H7 (cell line): ENCODE results near the gene PLA2G4E. TPM values are rescaled to one million over a fixed set of nuclear protein-coding genes. Genes with fewer than 3 reads are reported as not detected.

ENCODE experiments used
- DNase-seq: peaks from one replicate; pipeline ENCODE4 v3.0.0; 2012
- H3K27me3 ChIP-seq: 2 replicates; pipeline ENCODE4 v1.6.0; 2011; ENCODE audit warnings: mild to moderate bottlenecking, low read length; ENCODE audit not compliant: control insufficient read depth, insufficient read depth
- H3K36me3 ChIP-seq: replicated peaks from 2 replicates; pipeline ENCODE4 v1.5.1; 2011; ENCODE audit warnings: low read length; ENCODE audit not compliant: control insufficient read depth, insufficient read depth
- H3K4me3 ChIP-seq: 2 replicates; pipeline ENCODE4 v1.5.1; 2011; ENCODE audit warnings: low read depth, mild to moderate bottlenecking, control low read depth, low read length, moderate library complexity; ENCODE audit not compliant: insufficient read depth
- total RNA-seq: library from RNA; depleted of rRNA; stranded (reverse); fragments of >200 nt; shearing (Covaris generic); gene quantifications from 2 replicates; pipeline ENCODE4 v1.2.3, GENCODE V29; 2014

The PLA2G4E gene
- total RNA-seq, 1 experiment from 2014 or later = not detected

DNA sequence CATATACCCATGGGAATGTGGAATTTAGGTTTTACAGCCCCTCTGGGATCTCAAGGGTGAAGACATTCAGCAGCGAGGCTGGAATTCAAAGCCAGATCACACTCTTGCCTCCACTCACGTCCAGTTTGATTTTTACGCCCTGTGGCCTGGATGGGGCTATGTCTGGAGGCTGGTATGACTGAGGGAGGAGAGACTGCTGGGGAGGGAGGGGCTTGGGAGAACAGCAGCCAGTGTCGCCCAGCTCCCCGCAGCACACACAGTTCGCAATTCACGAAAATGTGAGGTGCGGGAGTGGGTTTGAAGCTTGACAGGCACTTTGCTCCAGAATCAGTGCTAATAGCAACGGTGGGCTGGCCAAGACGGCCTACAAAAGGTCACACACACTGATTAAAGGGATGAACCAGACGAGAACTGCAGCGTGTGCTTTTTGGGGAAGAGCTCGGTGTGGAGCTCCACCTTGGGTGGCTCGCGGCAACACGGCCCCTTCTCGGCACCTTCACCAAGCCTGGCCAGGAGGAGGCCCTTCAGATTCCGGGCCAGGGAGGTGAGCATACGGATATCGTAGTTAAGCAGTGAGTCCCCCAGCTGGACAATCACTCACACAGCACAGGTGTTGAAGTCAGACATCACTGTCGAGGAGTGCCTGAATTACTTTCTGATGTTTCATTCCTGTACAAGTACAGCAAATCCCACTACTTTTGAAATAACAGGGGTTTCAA lies 64.9 kb downstream of the PLA2G4E start:
- no peaks in the 10 kb centered on the region for H3K27me3 ChIP-seq
- DNase-seq = peak; percentile 80
- H3K4me3 ChIP-seq = no peak overlapping the region
- peaks cover 15% of the 10 kb centered on the region for H3K36me3 ChIP-seq

- no peaks in the 10 kb centered on the region for H3K27me3 ChIP-seq
- H3K36me3 ChIP-seq = peaks cover 16% of the 10 kb centered on the region
- no peak overlapping the region for H3K4me3 ChIP-seq
- no peak for DNase-seq
Observed at GRCh38 chr15:41955100-41955499, 65.7 kb downstream of the PLA2G4E start.

- no peak for DNase-seq
- H3K4me3 ChIP-seq = no peak overlapping the region
- H3K36me3 ChIP-seq = peaks cover 16% of the 10 kb centered on the region
- H3K27me3 ChIP-seq = no peaks in the 10 kb centered on the region
Observed at GRCh38 chr15:41954036-41954435, 66.8 kb downstream of the PLA2G4E start.

- peaks cover 16% of the 10 kb centered on the region for H3K36me3 ChIP-seq
- no peak for DNase-seq
- H3K27me3 ChIP-seq = no peaks in the 10 kb centered on the region
- no peak overlapping the region for H3K4me3 ChIP-seq
Observed at GRCh38 chr15:41952013-41952563, 68.8 kb downstream of the PLA2G4E start.

DNA sequence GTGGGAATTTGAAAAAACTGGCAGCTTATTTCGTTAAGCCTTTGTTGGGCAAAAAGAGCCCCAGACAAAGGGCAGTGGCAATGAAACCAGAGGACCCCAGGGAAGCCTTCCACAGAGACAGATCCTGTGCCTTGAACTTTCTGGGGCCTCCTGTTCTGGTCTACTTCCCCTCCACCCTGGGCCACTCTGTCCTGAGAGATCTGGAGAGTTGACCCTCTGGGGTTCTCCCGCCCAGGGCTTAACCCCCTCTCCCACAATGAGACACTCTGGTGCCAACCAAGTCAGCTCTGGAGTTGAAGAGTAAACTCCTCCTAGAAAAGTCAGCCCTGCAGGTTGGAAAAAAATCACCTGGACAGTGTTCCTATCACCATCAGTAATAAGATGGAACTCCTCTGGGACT lies 69.3 kb downstream of the PLA2G4E start:
- H3K36me3 ChIP-seq = peaks cover 16% of the 10 kb centered on the region
- no peak for DNase-seq
- no peaks in the 10 kb centered on the region for H3K27me3 ChIP-seq
- no peak overlapping the region for H3K4me3 ChIP-seq

GRCh38 chr15:41950489-41950888 lies 70.4 kb downstream of the PLA2G4E start:
- Histone ChIP-seq H3K4me3 (no peak overlapping the region), H3K36me3 (peaks cover 16% of the 10 kb centered on the region), H3K27me3 (no peaks in the 10 kb centered on the region)
- DNase-seq = no peak

DNA sequence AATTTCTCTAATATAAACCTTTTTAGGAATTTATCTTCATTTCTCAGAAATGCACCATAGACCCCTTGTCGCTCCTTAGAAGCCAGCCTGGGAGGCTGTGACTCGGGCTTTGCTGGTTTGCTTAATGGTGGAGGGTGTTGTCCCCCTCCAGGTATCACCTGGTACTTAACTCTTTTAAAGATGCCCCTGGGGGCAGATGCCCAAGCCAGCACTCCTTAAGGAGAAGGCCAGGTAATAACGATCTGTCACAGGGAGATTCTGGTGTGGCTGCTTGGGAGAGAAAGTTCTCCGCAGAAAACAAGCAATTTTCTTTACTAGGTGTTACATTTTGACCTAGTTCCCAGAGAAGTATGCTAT lies 70.7 kb downstream of the PLA2G4E start:
- peaks cover 16% of the 10 kb centered on the region for H3K36me3 ChIP-seq
- no peak overlapping the region for H3K4me3 ChIP-seq
- no peak for DNase-seq
- H3K27me3 ChIP-seq = no peaks in the 10 kb centered on the region

DNA sequence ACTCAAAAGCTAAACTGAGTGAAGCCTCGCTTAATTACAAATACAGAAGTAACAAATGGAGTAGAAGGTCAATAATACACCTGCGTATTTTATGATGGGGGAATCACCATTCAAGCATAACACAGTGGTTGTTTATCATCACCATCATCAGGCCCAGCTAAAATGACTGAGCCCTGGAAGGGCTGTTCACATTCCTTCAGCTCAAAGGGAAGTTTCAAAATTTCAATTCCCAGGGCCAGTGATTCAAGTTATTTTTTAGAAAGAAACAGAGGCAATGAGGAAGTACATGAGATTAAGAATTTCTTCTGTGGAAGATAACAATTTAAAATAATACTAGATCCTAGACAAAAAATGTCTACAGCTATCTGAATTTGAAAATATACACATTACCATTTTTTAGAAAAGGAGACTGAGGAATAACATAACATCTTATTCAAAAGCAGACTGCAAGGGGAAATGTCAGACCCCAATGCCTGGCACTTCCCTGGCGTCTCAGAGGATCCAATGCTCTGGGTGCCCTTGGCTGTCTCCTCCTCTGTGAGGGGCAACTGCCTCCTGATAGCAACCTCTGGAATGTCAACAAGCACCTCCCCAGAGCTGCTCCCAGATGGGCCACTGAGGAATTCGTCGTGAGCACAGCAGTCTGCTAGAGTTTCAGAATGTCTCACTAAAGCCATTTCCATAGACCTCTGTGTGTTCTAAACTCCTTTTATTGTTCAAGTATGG lies 71.3 kb downstream of the PLA2G4E start:
- Histone ChIP-seq H3K36me3 (peaks cover 16% of the 10 kb centered on the region), H3K4me3 (no peak overlapping the region), H3K27me3 (no peaks in the 10 kb centered on the region)
- no peak for DNase-seq

DNA sequence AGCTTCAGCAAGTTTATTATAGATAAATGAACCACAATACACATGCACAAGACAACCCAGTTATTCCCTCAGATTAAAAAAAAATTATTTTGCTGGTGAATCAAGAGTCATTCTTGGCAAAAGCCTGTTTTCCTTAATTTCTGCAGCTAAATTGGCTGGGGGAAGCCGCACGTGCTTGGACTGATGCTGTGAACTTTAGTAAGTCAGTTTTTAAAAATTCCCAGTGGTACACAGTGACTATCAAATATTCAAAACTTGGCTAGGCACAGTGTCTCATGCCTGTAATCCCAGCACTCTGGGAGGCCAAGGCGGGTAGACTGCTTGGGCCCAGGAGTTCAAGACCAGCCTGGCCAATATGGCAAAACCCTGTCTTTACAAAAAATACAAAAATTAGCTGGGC lies 72.4 kb downstream of the PLA2G4E start:
- H3K36me3 ChIP-seq = peaks cover 13% of the 10 kb centered on the region
- no peak for DNase-seq
- H3K4me3 ChIP-seq = no peak overlapping the region
- H3K27me3 ChIP-seq = no peaks in the 10 kb centered on the region

GRCh38 chr15:41946970-41947369 lies 73.9 kb downstream of the PLA2G4E start:
- Histone ChIP-seq H3K27me3 (no peaks in the 10 kb centered on the region), H3K36me3 (peaks cover 5% of the 10 kb centered on the region), H3K4me3 (no peak overlapping the region)
- no peak for DNase-seq

DNA sequence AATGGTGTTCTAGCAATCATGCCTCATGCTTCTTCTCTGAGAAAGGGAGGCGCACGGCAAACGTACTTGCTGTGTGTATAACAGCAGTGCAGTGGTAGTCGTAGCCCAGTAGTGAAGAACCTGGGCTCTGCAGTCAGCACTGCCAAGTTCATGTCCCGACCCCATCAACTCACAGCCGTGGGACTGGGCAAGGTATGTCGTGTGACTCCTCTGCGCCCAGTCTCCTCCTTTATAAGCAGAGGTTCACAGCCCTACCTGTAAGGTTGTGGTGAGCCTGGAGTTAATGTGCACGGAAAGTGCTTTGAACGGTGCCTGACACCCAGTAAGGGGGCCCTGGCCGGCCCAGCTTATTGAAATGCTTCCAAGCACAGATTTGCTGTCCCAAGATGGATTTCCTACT lies 75.1 kb downstream of the PLA2G4E start:
- peaks cover 1% of the 10 kb centered on the region for H3K36me3 ChIP-seq
- no peaks in the 10 kb centered on the region for H3K27me3 ChIP-seq
- no peak for DNase-seq
- no peak overlapping the region for H3K4me3 ChIP-seq

GRCh38 chr15:41945221-41945620 lies 75.6 kb downstream of the PLA2G4E start:
- peaks cover 1% of the 10 kb centered on the region for H3K36me3 ChIP-seq
- no peaks in the 10 kb centered on the region for H3K27me3 ChIP-seq
- no peak overlapping the region for H3K4me3 ChIP-seq
- DNase-seq = no peak

DNA sequence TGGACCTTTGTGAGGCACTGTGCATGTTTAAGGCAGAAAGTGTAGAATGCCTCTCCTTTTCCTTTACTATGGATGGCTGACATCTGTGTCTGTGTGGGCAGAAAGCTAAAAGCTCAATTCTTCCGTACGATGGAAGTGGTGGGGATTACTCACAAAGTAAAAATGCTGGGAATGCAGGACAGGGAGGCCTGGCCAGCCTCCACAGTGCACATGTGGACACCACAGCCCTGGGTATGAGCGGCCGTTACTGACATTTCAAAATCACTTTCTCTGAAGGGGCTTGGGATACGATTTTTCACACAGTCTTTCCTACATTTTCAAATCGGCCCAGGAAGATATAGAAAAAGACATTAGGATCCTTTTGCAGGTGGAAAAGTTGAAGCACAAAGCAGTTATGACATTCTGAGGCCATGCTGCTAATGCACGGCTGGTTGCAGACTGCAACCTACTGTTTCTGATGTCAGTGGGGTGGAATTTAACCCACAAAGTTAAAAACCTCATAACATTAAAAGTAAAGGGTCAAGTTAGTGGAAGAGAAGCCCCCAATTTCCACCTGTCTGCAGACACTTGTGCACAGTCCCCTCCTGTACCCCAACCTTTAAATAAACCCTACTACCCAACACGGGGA lies 76.4 kb downstream of the PLA2G4E start:
- H3K4me3 ChIP-seq = no peak overlapping the region
- no peaks in the 10 kb centered on the region for H3K27me3 ChIP-seq
- no peak for DNase-seq
- peaks cover 3% of the 10 kb centered on the region for H3K36me3 ChIP-seq

DNA sequence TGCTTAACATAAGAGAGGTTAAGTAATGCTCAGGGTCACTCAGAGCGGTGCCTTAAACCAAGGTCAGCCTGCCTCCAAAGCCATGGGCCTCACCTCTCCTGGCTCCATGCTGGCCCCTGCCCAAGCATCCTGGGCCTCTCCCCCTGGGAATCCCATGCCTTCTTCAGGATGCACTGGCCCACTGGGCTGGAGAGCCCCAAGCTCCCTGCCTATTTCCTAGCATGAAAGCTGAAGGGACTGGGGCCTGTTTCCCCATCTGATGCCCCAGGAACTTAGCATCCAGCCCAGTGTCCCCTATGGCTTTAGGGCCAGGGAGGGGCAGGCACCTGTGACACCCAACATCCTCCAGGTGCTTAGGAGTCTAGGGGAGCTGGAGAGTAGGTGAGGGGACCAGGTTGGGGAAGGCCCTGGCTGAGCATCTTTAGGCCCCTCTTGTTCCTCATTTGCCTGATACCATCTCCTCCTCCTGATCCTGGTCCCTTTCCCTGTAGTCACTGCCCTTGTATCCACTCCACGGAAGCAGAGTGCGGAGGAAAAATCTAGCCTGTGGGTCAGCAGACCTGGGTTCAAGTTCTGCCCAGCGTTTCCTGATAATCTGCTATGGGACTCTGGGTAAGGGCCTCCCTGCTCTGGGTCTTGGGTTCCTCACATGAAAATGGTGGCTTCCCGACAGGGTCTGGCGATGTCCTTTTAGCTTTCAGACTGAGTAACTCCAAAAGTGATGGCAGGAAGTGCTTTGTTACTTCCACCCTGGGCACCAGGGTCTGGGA lies 77.1 kb downstream of the PLA2G4E start:
- DNase-seq = no peak
- H3K4me3 ChIP-seq = no peak overlapping the region
- H3K36me3 ChIP-seq = peaks cover 3% of the 10 kb centered on the region
- H3K27me3 ChIP-seq = no peaks in the 10 kb centered on the region
